HL-60 (cell line): ENCODE results near the gene PROK2.

Experiments used
- CTCF ChIP-seq: IDR thresholded peaks from one replicate; pipeline ENCODE4 v1.5.1; 2011; ENCODE audit warnings: low read length, control low read depth, inconsistent platforms; ENCODE audit not compliant: insufficient read depth
- POLR2AphosphoS5 ChIP-seq: IDR thresholded peaks from 2 replicates; pipeline ENCODE4 v1.6.1; 2012; ENCODE audit warnings: low read depth
- REST ChIP-seq: IDR thresholded peaks from 2 replicates; pipeline ENCODE4 v1.6.1; 2012; ENCODE audit warnings: low read depth; ENCODE audit not compliant: insufficient replicate concordance

GRCh38 chr3:71734881-71735280 lies 50.1 kb downstream of the PROK2 start:
- TF ChIP-seq CTCF (no peak), REST (no peak), POLR2AphosphoS5 (no peak)
